NCI-H1417 (cell line): ENCODE data around the gene FABP3.
A peak's percentile ranks its signal among the peaks of the same experiment; 100 is the strongest.

Experiments used
- DNase-seq, 3 experiments: peaks; one replicate each; lab custom pipeline; 2025; lab: John Stamatoyannopoulos, UW

FABP3 gene

GRCh38 chr1:31315902-31316301, 57.0 kb downstream of the FABP3 start:
- peak in 1 of 3 experiments; percentile 40 for DNase-seq
